ENCODE results near the gene PHKB. TPM values are rescaled to one million over a fixed set of nuclear protein-coding genes. Genes with fewer than 3 reads are reported as not detected.

Gene PHKB
- total RNA-seq, 1 experiment from 2014 or later, result 81.3 TPM

GRCh38 chr16:47461598-47462266 is 601 bp downstream of the PHKB start:
- peak; percentile 37 to 92 for DNase-seq
- peaks cover 16% of the 10 kb centered on the region for H3F3A ChIP-seq (ENCODE audit: insufficient read depth, low read depth)
- intact Hi-C loops (cut with micrococcal nuclease; ENCODE audit: unreplicated experiment), result loop anchor here (5.0 to 10.0 kb wide), 5 partner anchors 111 to 696 kb away; partner anchors contain the start of genes ABCC12 and NETO2
- H3K4me2 ChIP-seq, result peak overlapping the region; percentile 87
- H3K4me3 ChIP-seq, result peak overlapping the region; percentile 75
- H3K79me2 ChIP-seq (ENCODE audit: low read depth), result peaks cover 63% of the 10 kb centered on the region
- POLR2A ChIA-PET (ENCODE audit: unreplicated experiment), result interaction anchor here (0.6 to 1.0 kb wide), 3 partner anchors 584 to 665 kb away, joined by 3 to 5 read pairs (median 3); no protein-coding TSS in a partner anchor
- peaks cover 24% of the 10 kb centered on the region for H3K36me3 ChIP-seq (ENCODE audit: low read depth)
- peak overlapping the region; percentile 94 for H3K27ac ChIP-seq
- no peak for TF ChIP-seq CTCF (conservative IDR thresholded peaks at IDR 0.05)
- no peak for TF ChIP-seq EZH2 (IDR thresholded peaks at IDR 0.05; ENCODE audit: low read depth)
- TSS peak; percentile 55 for BruUV-seq (replicated peaks)
- no peaks in the 10 kb centered on the region for H3K27me3 ChIP-seq (ENCODE audit: insufficient read depth, low read depth)
- H4K20me1 ChIP-seq (ENCODE audit: insufficient read depth), result no peaks in the 10 kb centered on the region
- H3K9me2 ChIP-seq (ENCODE audit: insufficient read depth), result no peaks in the 10 kb centered on the region
- CTCF ChIA-PET, result interaction anchor here (0.6 to 1.3 kb wide), 3 partner anchors 42 to 443 kb away, joined by 3 to 4 read pairs (median 4); no protein-coding TSS in a partner anchor
- no peaks in the 10 kb centered on the region for H3K9me3 ChIP-seq (ENCODE audit: insufficient read depth, low read depth)
- peak overlapping the region; percentile 91 for H2AFZ ChIP-seq
- H3K4me1 ChIP-seq (replicated peaks; ENCODE audit: insufficient read depth), result peaks cover 27% of the 10 kb centered on the region

- Histone ChIP-seq H2AFZ (no peak overlapping the region), H3K4me3 (no peak overlapping the region; the same call in 1 of the 2 replicates), H3F3A (ENCODE audit: insufficient read depth, low read depth) (peaks cover 16% of the 10 kb centered on the region), H3K4me2 (peak overlapping the region; percentile 87), H3K4me1 (replicated peaks; ENCODE audit: insufficient read depth) (peaks cover 26% of the 10 kb centered on the region), H3K9me2 (ENCODE audit: insufficient read depth) (no peaks in the 10 kb centered on the region), H3K27ac (no peak overlapping the region), H4K20me1 (ENCODE audit: insufficient read depth) (no peaks in the 10 kb centered on the region), H3K36me3 (ENCODE audit: low read depth) (peaks cover 19% of the 10 kb centered on the region; the same call in 1 of the 2 replicates), H3K79me2 (ENCODE audit: low read depth) (peaks cover 71% of the 10 kb centered on the region), H3K9me3 (ENCODE audit: insufficient read depth, low read depth) (no peaks in the 10 kb centered on the region), H3K27me3 (ENCODE audit: insufficient read depth, low read depth) (no peaks in the 10 kb centered on the region)
- BruUV-seq (replicated peaks), result no TSS peak
- CTCF ChIA-PET, result interaction anchor here (1.0 kb wide), 1 partner anchor 1159 kb away, joined by 3 read pairs; no protein-coding TSS in a partner anchor
- TF ChIP-seq EZH2 (IDR thresholded peaks at IDR 0.05; ENCODE audit: low read depth) (no peak), CTCF (conservative IDR thresholded peaks at IDR 0.05) (no peak)
- POLR2A ChIA-PET (ENCODE audit: unreplicated experiment), result interaction anchor here (0.8 kb wide), 1 partner anchor 579 kb away, joined by 3 read pairs; no protein-coding TSS in a partner anchor
- intact Hi-C loops (cut with micrococcal nuclease; ENCODE audit: unreplicated experiment), result loop anchor here (5.0 to 10.0 kb wide), 5 partner anchors 108 to 693 kb away; partner anchors contain the start of genes ABCC12 and NETO2
- DNase-seq, result no peak
These were observed 2.9 kb downstream of the PHKB start for GRCh38 chr16:47463771-47464624.

GRCh38 chr16:47465919-47466630 is 4.9 kb downstream of the PHKB start:
- no peak for TF ChIP-seq EZH2 (IDR thresholded peaks at IDR 0.05; ENCODE audit: low read depth)
- no peak for TF ChIP-seq CTCF (conservative IDR thresholded peaks at IDR 0.05)
- H3K27ac ChIP-seq, result no peak overlapping the region
- ChIA-PET CTCF (no interaction called here), POLR2A (ENCODE audit: unreplicated experiment) (no interaction called here)
- DNase-seq, result no peak
- no peak overlapping the region for H2AFZ ChIP-seq
- H3K79me2 ChIP-seq (ENCODE audit: low read depth), result peaks cover 61% of the 10 kb centered on the region
- no peaks in the 10 kb centered on the region for H3K9me2 ChIP-seq (ENCODE audit: insufficient read depth)
- BruUV-seq (replicated peaks), result no TSS peak
- no peaks in the 10 kb centered on the region for H3K27me3 ChIP-seq (ENCODE audit: insufficient read depth, low read depth)
- peaks cover 19% of the 10 kb centered on the region; the same call in 1 of the 2 replicates for H3K36me3 ChIP-seq (ENCODE audit: low read depth)
- peaks cover 16% of the 10 kb centered on the region for H3F3A ChIP-seq (ENCODE audit: insufficient read depth, low read depth)
- H3K4me3 ChIP-seq, result no peak overlapping the region
- no peaks in the 10 kb centered on the region for H4K20me1 ChIP-seq (ENCODE audit: insufficient read depth)
- H3K4me2 ChIP-seq, result no peak overlapping the region
- intact Hi-C loops (cut with micrococcal nuclease; ENCODE audit: unreplicated experiment), result loop anchor here (10.0 kb wide), 1 partner anchor 589 kb away; no protein-coding TSS in a partner anchor
- H3K4me1 ChIP-seq (replicated peaks; ENCODE audit: insufficient read depth), result peaks cover 15% of the 10 kb centered on the region
- no peaks in the 10 kb centered on the region for H3K9me3 ChIP-seq (ENCODE audit: insufficient read depth, low read depth)

Data from PC-9 (cell line).